ENCODE measurements around the gene SP140.
A peak's percentile ranks its signal among the peaks of the same experiment; 100 is the strongest.
"Not testable (repeated sequence)": the region's sequence is repeated elsewhere in the genome, so short reads cannot be mapped to it uniquely, and the experiment has no call there.

The SP140 gene

DNA sequence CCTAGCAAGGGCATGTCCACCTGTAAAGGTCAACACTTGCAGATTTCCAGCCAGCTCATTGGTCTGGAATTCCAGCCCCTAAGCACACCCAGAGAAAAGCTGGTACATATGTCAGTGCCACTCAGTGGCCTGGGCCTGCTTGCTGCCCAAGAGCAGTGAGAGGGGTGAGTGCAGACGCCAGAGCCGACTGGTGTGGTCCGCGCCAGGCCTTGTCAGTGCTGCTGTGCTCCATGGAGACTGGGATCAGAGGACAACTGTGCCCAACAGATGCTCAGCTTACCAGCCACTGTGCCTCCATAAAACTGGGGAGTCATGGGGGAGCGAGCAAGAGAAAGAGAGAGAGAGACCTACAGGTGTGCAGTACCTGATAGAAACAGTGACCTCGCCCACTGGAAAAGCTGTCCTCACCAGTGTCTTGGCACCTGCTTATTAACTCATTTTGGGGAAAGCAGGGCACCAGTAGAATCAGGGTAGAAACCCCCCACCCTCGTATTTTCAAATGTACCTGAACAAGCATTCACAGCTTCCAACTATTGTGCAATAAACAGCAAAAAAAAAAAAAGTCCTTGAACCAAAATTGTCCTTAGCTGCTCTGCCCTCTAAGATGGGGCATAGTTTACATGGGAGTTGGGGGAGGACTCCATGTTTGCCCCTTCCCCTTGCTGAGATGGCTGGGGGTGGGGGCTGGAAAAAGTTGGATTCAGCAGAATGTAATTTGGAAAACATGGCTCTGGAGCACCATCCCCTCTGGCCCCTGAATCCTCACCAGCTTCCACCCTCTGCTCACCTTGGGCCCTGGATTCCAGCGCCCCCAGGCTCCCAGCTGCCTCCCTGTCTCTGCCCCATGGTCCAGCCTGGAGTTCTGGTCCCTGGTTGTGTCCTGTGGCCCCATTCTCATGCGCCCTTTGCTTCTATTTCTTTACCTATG is 100.0 kb downstream of the SP140 start:
- no peak for DNase-seq (ENCODE audit: low read depth in 2 of 2, low spot score in 1 of 2)

DNA sequence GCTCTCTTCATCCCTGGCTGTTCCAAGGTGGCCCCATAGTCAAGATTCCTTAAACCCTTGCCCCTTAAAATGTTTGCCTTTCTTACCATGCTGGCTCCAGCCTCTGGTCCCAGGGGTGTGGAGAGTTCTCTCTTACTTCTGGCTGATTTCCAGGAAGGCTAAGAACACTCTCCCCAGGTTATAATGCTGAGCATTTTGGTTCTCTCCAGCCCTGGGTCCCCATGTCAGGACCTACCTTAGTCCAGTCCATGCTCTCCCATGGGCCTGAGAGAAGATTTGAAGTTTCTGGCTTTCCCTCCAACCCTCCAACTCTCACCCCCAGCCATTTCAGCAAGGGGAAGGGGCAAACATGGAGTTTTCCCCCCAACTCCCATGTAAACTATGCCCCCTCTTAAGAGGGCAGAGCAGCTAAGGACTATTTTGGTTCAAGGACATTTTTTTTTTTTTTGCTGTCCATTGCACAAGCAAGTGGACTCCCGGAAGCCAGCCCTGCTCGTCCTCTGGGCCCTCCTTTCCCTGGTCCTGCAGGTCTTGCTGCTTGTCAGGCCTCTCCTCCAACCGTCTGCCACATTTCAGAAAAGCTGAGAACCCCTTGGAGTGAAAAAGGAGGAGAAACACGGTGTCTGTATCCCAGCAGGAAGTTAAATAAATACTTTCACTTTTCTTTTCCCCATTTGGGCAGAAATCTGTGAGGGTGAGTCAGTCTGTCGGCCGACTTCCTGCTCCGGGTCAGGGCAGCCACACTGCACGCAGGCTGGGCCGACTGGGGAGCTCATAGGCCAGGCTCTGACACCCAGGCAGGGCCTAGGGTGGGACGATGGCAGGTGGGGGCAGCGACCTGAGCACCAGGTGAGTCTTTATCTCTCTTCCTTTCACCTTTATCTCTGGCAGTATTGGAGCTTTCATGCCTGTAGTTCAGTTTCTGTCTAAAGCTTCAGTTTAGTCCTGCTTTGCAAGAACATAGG is 101.2 kb downstream of the SP140 start, which contains the start of gene SP140L:
SP140L (plus strand) TSS at position 741 of the 965 bp plus-strand sequence; CDS start at position 818, 77 bp downstream.
- peak; percentile 55 to 57 for DNase-seq (ENCODE audit: low read depth in 2 of 2, low spot score in 1 of 2)

- no peak for DNase-seq (ENCODE audit: low read depth in 2 of 2, low spot score in 1 of 2)
Observed at GRCh38 chr2:230327418-230328154, 102.0 kb downstream of the SP140 start.

GRCh38 chr2:230328155-230328458 is 102.6 kb downstream of the SP140 start:
- DNase-seq (ENCODE audit: low read depth in 2 of 2, low spot score in 1 of 2): no peak

DNA sequence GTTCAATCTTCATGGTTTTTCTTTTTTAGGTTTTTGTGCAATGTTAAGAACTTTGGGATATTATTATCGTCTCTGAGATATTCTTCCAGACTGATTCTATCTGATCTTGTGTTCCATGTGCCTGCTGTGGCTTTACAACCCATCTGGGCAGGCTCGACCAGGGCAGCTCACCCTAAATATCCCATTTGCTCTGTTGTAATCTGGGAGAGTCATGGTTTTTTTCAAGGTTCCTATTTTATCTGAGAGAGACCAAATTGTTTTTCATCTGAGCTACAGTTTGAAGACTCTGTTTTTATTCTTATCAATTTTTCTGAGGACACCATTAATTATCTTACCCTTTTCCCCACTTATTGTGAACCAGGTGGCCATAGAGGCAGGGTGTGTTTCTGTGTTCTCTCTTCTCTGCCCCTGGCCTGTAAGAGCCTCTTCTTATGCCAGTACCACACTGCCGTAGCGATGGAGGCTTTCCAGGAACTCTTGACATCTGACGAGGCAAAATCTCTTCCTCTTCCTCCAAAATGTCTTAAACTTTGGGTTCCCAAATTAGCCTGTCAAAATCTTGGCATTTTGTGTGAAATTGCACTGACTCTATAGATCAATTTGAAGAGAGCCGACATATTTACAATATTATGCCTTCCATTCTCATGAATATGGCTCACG is 104.5 kb downstream of the SP140 start:
- DNase-seq (ENCODE audit: low read depth in 2 of 2, low spot score in 1 of 2): no peak

GRCh38 chr2:230330725-230331124 is 105.2 kb downstream of the SP140 start:
- no peak for DNase-seq (ENCODE audit: low read depth in 2 of 2, low spot score in 1 of 2)

GRCh38 chr2:230335461-230335863 is 109.9 kb downstream of the SP140 start:
- DNase-seq (ENCODE audit: low read depth in 2 of 2, low spot score in 1 of 2): no peak

DNA sequence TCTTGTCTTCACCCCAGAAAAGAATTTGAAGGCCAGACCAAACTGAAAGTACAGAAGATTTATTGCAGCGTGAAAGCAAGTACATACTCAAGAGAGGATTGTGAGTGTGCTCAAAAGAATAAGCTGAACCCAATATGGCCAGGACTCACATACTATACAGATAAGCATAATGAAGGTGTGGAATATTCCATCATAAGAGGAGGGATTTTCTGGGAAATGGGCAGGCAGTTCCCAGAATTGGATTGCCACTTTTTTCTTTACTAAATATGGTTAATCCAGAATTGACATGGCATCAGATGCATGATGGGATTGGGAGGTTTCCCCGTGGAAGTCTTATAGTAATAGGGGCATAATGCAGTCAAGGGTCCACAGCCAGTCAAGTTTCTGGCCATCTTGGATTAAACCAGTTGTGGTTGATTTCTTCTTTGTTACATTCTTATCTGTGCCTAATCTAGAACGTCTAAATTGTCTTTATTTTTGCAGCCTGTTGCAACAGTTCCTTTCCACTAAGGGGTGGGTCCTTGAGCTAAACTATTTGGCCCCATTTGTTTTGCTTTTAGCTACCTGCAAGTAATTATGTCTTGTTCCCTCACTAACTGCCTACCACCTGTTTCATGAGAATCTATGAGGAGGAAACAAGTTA is 110.4 kb downstream of the SP140 start:
- DNase-seq (ENCODE audit: low read depth in 2 of 2, low spot score in 1 of 2): no peak

DNA sequence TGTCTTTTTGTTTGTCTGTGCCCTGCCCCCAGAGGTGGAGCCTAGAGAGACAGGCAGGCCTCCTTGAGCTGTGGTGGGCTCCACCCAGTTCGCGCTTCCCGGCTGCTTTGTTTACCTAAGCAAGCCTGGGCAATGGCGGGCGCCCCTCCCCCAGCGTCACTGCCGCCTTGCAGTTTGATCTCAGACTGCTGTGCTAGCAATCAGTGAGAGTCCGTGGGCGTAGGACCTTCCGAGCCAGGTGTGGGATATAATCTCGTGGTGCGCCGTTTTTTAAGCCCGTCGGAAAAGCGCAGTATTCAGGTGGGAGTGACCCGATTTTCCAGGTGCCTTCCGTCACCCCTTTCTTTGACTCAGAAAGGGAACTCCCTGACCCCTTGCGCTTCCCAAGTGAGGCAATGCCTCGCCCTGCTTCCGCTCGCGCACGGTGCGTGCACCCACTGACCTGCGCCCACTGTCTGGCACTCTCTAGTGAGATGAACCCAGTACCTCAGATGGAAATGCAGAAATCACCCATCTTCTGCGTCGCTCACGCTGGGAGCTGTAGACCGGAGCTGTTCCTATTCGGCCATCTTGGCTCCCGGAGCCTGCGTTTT is 116.5 kb downstream of the SP140 start:
- DNase-seq (ENCODE audit: low read depth in 2 of 2, low spot score in 1 of 2): not testable (repeated sequence)

GRCh38 chr2:230343041-230343624 is 117.6 kb downstream of the SP140 start:
- DNase-seq (ENCODE audit: low read depth in 2 of 2, low spot score in 1 of 2): not testable (repeated sequence)

DNA sequence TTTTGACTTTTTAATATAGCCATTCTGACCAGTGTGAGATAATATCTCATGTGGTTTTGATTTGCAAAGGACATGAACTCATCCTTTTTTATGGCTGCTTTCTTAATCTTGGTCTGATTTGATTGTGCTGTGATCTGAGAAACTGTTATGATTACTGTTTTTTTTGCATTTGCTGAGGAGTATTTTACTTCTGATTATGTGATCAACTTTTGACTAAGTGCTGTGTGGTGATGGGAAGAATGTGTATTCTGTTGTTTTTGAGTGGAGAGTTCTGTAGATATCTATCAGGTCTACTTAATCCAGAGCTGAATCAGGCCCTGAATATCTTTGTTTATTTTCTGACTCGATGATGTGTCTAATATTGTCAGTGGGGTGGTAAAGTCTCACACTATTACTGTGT is 118.2 kb downstream of the SP140 start:
- no peak for DNase-seq (ENCODE audit: low read depth in 2 of 2, low spot score in 1 of 2)

DNA sequence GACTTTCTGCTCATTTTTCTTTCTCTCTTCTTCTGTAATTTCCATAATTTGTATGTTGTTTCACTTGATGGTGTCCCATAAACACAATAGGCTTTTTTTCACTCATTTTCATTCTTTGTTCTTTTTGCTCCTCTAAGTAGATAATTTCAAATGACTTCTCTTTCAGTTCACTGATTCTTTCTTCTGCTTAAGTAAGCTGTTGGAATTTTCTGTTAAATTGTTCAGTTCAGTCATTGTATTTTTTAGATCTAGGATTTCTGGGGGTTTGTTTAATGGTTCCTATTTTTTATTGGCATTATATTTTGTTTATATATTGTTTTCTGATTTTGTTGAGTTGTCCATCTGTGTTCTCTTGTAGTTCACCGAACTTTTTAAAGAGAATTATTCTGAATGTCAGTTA is 120.9 kb downstream of the SP140 start:
- no peak for DNase-seq (ENCODE audit: low read depth in 2 of 2, low spot score in 1 of 2)

DNA sequence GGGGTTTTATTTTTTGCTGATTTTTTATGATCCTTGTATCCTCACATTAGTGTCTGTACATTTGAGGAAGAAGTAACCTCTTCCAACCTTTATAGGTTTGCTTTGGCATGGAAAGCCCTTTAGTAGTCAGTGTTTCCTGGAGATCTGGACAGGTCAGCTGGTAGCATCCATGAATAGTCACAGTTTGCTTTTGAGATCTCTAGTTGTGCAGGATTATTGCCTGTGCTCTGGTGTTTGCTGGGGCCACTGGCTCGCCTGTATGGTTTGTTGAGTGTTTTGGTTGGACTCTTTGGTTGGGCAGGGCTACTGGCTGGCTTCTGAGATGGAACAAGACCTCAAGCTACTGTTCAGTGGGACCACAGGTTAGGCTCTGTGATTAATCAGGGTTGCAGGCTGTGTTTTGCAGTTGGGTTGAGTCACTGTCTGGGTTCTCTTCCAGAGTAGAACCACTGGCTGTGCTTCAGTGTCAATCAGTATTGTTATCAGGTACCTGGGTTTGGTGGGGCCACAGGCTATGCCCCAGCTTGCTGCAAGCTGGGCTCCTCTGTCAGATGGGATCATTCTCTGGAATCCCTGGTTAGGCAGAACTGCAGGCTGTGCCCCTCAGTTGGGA is 121.5 kb downstream of the SP140 start:
- no peak for DNase-seq (ENCODE audit: low read depth in 2 of 2, low spot score in 1 of 2)

DNA sequence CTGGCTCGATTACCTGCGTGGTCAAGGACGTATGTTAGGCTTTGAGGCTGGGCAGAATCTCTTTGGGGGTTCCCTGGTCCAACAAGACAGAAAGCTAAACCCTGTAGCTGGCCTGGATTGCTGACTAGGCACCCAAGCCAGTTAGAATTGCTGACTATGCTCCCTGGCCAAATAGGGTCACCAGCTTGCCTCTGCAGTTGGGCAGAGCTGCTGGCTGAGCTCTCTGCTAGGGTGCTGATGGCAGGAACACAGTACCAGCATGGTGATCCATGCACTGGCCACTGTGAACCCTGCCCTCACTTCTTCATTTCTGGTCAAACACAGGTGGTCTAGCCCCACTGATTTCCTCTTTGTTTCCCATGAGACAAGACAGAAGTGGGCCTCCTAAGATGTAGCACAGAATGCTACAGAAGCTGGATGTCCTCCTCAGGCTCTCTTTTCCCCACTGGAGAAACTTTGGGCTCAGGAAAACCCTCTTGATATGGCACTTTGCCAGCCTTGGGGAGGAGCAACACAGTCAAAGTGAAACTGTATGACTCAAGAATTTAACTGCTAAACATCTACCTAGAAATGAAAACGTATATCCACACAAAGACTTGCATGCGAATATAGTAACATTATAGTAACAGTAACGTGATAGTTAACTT is 122.2 kb downstream of the SP140 start:
- no peak for DNase-seq (ENCODE audit: low read depth in 2 of 2, low spot score in 1 of 2)

DNA sequence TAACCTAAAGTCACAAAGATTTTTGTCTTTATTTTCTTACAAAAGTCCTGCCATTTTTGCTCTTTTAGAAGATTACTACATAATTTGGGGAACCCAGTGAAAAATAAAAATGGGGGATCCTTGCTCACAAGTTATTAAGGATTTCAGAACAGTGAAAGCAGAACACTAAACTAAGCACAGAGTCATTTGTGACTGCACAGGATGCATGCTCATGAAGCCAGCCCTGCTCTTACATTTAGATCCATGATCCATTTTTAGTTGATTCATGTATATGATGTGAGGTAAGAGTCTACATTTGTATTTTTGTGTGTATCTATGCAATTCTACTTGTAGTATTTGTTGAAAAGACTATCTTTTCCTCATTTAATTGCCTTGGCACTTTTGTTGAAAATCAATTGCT is 123.3 kb downstream of the SP140 start:
- no peak for DNase-seq (ENCODE audit: low read depth in 2 of 2, low spot score in 1 of 2)

- no peak for DNase-seq (ENCODE audit: low read depth in 2 of 2, low spot score in 1 of 2)
Observed at GRCh38 chr2:230356084-230356483, 130.5 kb downstream of the SP140 start.

DNA sequence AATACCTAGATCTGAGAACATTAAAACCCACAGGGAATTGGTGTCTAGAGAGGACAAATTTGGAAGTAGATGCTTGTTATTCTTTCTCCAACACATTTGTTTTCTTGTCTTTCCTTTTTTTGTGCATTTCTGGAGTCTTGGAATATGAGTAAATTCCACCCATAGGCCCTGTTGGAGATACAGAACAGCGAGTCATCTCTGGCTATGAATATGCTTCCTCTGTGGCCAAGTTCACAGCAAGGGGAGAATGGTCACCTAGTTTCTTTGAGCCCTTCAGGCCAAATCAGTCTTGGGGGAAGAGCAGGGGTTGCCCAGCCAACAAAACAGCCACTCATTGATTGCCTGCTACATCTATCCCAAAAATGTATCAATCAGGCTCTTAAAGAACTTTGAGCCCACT is 132.8 kb downstream of the SP140 start:
- no peak for DNase-seq (ENCODE audit: low read depth in 2 of 2, low spot score in 1 of 2)

DNA sequence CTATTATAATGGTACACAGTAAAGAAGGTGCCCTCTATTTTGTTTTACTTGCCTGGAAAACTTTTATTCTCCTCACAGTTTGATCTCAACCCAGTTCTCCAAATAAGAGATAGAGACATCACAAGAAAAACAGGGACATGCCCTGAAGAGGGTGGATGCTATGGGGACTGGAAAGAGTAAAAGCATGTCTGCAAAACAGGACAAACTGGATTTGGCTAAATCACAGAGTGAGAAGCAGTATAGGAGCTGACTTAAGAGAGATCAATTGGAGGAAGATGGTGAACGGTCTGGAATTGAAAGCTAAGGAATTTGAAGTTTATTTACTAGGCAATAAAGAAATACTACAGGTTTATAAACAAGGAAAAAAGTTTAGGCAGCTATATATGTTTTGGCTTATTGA is 134.5 kb downstream of the SP140 start:
- DNase-seq (ENCODE audit: low read depth in 2 of 2, low spot score in 1 of 2): no peak

All from stimulated activated CD8-positive, alpha-beta memory T cell treated with anti-CD3 and anti-CD28 coated beads, Interleukin-4, amount 100 ng/mL, for 1 hour (primary cell).